Adrenal gland (tissue), 12 donors: ENCODE data around the gene SYNE2. TPM values are rescaled to one million over a fixed set of nuclear protein-coding genes. Genes with fewer than 3 reads are reported as not detected.
"Not testable (repeated sequence)": the region's sequence is repeated elsewhere in the genome, so short reads cannot be mapped to it uniquely, and the experiment has no call there.

Experiments
- DNase-seq, 7 donors: peaks; one replicate each; pipeline ENCODE4 v3.0.0-alpha.2; 2019 to 2020
- H3K27ac ChIP-seq, 5 donors: fragments of 200-600 bp; sonication (generic) in 4 of 5; 1 replicate in 3 of 5; 2 replicates in 2 of 5; pipeline versions ENCODE4 v1.5.1 to v1.8.0; 2016 to 2020; ENCODE audit warnings: mild to moderate bottlenecking in 1 of 5
- H3K27me3 ChIP-seq: fragments of 200-600 bp; 2 replicates; pipeline ENCODE4 v1.8.0; 2021
- H3K36me3 ChIP-seq, 2 donors: fragments of 200-600 bp; replicated peaks in 1 of 2; 1 replicate in 1 of 2; 2 replicates in 1 of 2; pipeline versions ENCODE4 v1.5.1 to v1.8.0; 2018 to 2022
- H3K4me1 ChIP-seq, 2 donors: fragments of 200-600 bp; replicated peaks in 1 of 2; 1 replicate in 1 of 2; 2 replicates in 1 of 2; pipeline versions ENCODE4 v1.5.1 to v1.8.0; 2018 to 2021
- H3K4me3 ChIP-seq, 4 donors: fragments of 200-600 bp; sonication (generic) in 3 of 4; one replicate each; pipeline ENCODE4 v1.5.1; 2016 to 2018
- H3K9me3 ChIP-seq, 3 donors: fragments of 200-600 bp; sonication (generic) in 1 of 3; replicated peaks in 1 of 3; 1 replicate in 2 of 3; 2 replicates in 1 of 3; pipeline versions ENCODE4 v1.5.1 to v1.8.0; 2016 to 2021
- POLR2A ChIP-seq, 2 donors: fragments of 450-650 bp; IDR thresholded peaks; one replicate each; pipeline ENCODE4 v1.6.1; 2017; ENCODE audit warnings: antibody characterized with exemption in 2 of 2, mild to moderate bottlenecking in 2 of 2, moderate library complexity in 1 of 2
- WGBS, 4 donors: extraction: QIAGEN DNeasy Blood & Tissue Kit in 2 of 4; methylation state at CpG; one replicate each; pipeline versions ENCODE4 v1.1.5 to v1.1.7; 2013 to 2017; 5-methylcytosine and 5-hydroxymethylcytosine counted together
- intact Hi-C, 2 donors: fragments of 100-400 bp; cut with DNase I; formaldehyde crosslinking; loops; one replicate each; pipeline versions ENCODE4 v1.14.1 to v1.15.0; 2022 to 2023
- polyA plus RNA-seq, 3 donors: library from polyadenylated mRNA; stranded (reverse); fragments of 200-250 nt in 2 of 3; fragments of 350-450 nt in 1 of 3; fragmentation: Illumina TruSeq in 1 of 3; extraction: RNeasy Lipid Tissue Mini Kit (QIAGEN cat#74804) in 1 of 3; gene quantifications; one replicate each; pipeline ENCODE4 v1.2.3, GENCODE V29; 2013 to 2014
- total RNA-seq, 9 donors: library from RNA; depleted of rRNA in 4 of 9; stranded (reverse); fragments of >200 nt in 4 of 9; fragments of 120-200 nt in 1 of 9; fragmentation: NEBNext Ultra II Directional in 1 of 9; extraction: Animal tissue kit (Norgen Biotek cat#: 25700) in 1 of 9; gene quantifications; one replicate each; pipeline versions ENCODE4 v1.1.0 to v1.2.4, GENCODE V29; 2013 to 2023
- TF ChIP-seq, protein P1 (sequence below), 6 experiments: fragments of 450-650 bp in 4 of 6; fragments of 200-600 bp in 2 of 6; sonication (generic) in 1 of 6; IDR thresholded peaks; 1 replicate in 5 of 6; 2 replicates in 1 of 6; pipeline versions ENCODE4 v1.5.1 to v1.8.0; 2016 to 2021; ENCODE audit warnings: antibody characterized with exemption in 6 of 6, mild to moderate bottlenecking in 2 of 6, moderate library complexity in 1 of 6
- donor health status: healthy with polysubstance abuse.
- donor health status: Bipolar disorder and iron deficiency.
- donor health status: DM: yes; HTN: yes; CAD: no.
- donor health status: DM: no; HTN: no; CAD: no.
- donor health status: DM: no; HTN: no; CAD: no.
- donor health status: DM: yes; HTN: yes; CAD: no.

SYNE2 gene
- total and polyA plus RNA-seq, 12 donors = 21.4 to 140 (median 56.1) TPM

DNA sequence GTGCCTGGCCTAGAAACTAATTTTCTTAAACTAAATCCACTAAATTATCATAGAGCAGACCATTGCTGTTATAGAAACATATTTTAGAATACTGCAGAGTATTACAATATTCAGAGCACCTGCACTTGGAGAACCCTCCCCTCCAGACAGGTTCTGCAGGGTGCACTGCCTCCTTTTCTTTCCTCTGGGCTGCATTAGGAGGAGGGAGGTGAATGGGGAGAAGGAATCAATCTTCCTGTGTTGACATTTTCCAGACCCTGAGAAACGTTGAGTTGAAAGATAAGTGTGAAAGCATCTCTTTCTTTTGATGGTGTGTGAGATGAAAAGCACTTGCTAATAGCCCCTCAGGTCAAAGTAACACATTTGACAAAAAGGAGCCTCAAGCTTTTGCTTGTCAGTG is 7.3 kb downstream of the SYNE2 start:
- intact Hi-C loops = no loop called here
- no peak overlapping the region for H3K4me3 ChIP-seq
- DNase-seq = no peak
- no peaks in the 10 kb centered on the region for H3K36me3 ChIP-seq
- WGBS, 4 donors = 9 to 34% (median 19%) methylated on average over 1 of the region's 1 CpG
- TF ChIP-seq POLR2A (IDR thresholded peaks at IDR 0.05) = no peak
- TF ChIP-seq, protein P1, sequence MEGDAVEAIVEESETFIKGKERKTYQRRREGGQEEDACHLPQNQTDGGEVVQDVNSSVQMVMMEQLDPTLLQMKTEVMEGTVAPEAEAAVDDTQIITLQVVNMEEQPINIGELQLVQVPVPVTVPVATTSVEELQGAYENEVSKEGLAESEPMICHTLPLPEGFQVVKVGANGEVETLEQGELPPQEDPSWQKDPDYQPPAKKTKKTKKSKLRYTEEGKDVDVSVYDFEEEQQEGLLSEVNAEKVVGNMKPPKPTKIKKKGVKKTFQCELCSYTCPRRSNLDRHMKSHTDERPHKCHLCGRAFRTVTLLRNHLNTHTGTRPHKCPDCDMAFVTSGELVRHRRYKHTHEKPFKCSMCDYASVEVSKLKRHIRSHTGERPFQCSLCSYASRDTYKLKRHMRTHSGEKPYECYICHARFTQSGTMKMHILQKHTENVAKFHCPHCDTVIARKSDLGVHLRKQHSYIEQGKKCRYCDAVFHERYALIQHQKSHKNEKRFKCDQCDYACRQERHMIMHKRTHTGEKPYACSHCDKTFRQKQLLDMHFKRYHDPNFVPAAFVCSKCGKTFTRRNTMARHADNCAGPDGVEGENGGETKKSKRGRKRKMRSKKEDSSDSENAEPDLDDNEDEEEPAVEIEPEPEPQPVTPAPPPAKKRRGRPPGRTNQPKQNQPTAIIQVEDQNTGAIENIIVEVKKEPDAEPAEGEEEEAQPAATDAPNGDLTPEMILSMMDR (IDR thresholded peaks at IDR 0.05) = no peak
- no peak overlapping the region for H3K27ac ChIP-seq
- peaks cover 3 to 6% of the 10 kb centered on the region in 2 donors for H3K4me1 ChIP-seq
- H3K9me3 ChIP-seq = no peaks in the 10 kb centered on the region
- H3K27me3 ChIP-seq = no peaks in the 10 kb centered on the region

GRCh38 chr14:63862163-63862562 is 9.4 kb downstream of the SYNE2 start:
- no peak for TF ChIP-seq POLR2A (IDR thresholded peaks at IDR 0.05)
- WGBS, 4 donors = 90 to 93% (median 91%) methylated on average over 8 of the region's 8 CpGs
- intact Hi-C loops = no loop called here
- no peaks in the 10 kb centered on the region for H3K36me3 ChIP-seq
- peaks cover 0 to 6% of the 10 kb centered on the region in 2 donors for H3K4me1 ChIP-seq
- no peaks in the 10 kb centered on the region for H3K27me3 ChIP-seq
- H3K4me3 ChIP-seq = no peak overlapping the region
- H3K9me3 ChIP-seq = no peaks in the 10 kb centered on the region
- no peak for DNase-seq
- no peak overlapping the region for H3K27ac ChIP-seq

GRCh38 chr14:63863004-63863403 is 10.2 kb downstream of the SYNE2 start:
- no peaks in the 10 kb centered on the region for H3K9me3 ChIP-seq
- H3K27me3 ChIP-seq = no peaks in the 10 kb centered on the region
- TF ChIP-seq, protein P1 (IDR thresholded peaks at IDR 0.05) = no peak
- no peak for TF ChIP-seq POLR2A (IDR thresholded peaks at IDR 0.05)
- peaks cover 0 to 6% of the 10 kb centered on the region in 2 donors for H3K4me1 ChIP-seq
- DNase-seq = no peak
- no peak overlapping the region for H3K27ac ChIP-seq
- H3K36me3 ChIP-seq = no peaks in the 10 kb centered on the region
- 94 to 97% (median 94%) methylated on average over 6 of the region's 6 CpGs for WGBS, 4 donors
- no peak overlapping the region for H3K4me3 ChIP-seq
- intact Hi-C loops = no loop called here

DNA sequence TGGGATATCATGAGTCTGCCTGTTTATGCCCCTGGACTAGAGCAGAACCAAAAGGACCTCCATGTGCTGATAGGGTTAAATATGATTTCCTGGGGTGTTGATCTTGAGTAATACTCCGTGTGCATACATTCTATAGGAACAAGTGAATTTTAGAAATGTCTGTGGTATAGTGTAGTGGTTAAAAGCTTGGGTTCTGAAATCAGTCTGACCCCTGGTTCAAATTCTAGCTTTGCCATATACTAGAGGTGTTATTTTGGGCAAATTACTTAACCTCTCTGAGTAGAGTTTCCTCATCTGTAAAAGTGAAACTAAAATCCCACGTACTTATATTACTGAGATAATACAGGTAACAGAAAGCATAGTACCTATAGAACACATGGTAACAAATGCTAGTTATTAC is 12.0 kb downstream of the SYNE2 start:
- H3K4me1 ChIP-seq, intact Hi-C loops, H3K9me3 ChIP-seq, DNase-seq, H3K27me3 ChIP-seq, H3K36me3 ChIP-seq: not testable (repeated sequence)
- Histone ChIP-seq H3K27ac (peak overlapping the region in 1 of 5 donors; percentile 21), H3K4me3 (peak overlapping the region in 1 of 4 donors; percentile 21)
- WGBS, 4 donors = 0 to 6% (median 0%) methylated on average over 1 of the region's 2 CpGs

GRCh38 chr14:63867933-63868921 is 15.4 kb downstream of the SYNE2 start:
- no peak overlapping the region for H3K4me3 ChIP-seq
- peak in 2 of 7 donors; percentile 24 to 25 for DNase-seq
- WGBS, 4 donors = 68 to 85% (median 71%) methylated on average over 6 of the region's 6 CpGs
- no peak for TF ChIP-seq POLR2A (IDR thresholded peaks at IDR 0.05)
- intact Hi-C loops = no loop called here
- no peak overlapping the region for H3K27ac ChIP-seq
- H3K36me3 ChIP-seq = no peaks in the 10 kb centered on the region
- peaks cover 6 to 8% of the 10 kb centered on the region in 2 donors for H3K4me1 ChIP-seq
- no peaks in the 10 kb centered on the region for H3K9me3 ChIP-seq
- no peaks in the 10 kb centered on the region for H3K27me3 ChIP-seq

GRCh38 chr14:63869940-63870752 is 17.3 kb downstream of the SYNE2 start:
- WGBS, 4 donors = 92 to 97% (median 94%) methylated on average over 1 of the region's 2 CpGs
- DNase-seq, H3K27me3 ChIP-seq, H3K9me3 ChIP-seq, H3K36me3 ChIP-seq, H3K4me3 ChIP-seq, H3K27ac ChIP-seq, intact Hi-C loops: not testable (repeated sequence)
- H3K4me1 ChIP-seq = peaks cover 0 to 18% of the 10 kb centered on the region in 2 donors

- H3K4me1 ChIP-seq = peaks cover 0 to 21% of the 10 kb centered on the region in 2 donors
- H3K9me3 ChIP-seq, intact Hi-C loops, H3K4me3 ChIP-seq, H3K36me3 ChIP-seq, DNase-seq, H3K27me3 ChIP-seq, H3K27ac ChIP-seq: not testable (repeated sequence)
- WGBS, 4 donors = 0 to 10% (median 4%) methylated on average over 1 of the region's 1 CpG
Observed at GRCh38 chr14:63870753-63871037, 17.9 kb downstream of the SYNE2 start.
